Measurements from ENCODE around the gene LYL1.

DNA sequence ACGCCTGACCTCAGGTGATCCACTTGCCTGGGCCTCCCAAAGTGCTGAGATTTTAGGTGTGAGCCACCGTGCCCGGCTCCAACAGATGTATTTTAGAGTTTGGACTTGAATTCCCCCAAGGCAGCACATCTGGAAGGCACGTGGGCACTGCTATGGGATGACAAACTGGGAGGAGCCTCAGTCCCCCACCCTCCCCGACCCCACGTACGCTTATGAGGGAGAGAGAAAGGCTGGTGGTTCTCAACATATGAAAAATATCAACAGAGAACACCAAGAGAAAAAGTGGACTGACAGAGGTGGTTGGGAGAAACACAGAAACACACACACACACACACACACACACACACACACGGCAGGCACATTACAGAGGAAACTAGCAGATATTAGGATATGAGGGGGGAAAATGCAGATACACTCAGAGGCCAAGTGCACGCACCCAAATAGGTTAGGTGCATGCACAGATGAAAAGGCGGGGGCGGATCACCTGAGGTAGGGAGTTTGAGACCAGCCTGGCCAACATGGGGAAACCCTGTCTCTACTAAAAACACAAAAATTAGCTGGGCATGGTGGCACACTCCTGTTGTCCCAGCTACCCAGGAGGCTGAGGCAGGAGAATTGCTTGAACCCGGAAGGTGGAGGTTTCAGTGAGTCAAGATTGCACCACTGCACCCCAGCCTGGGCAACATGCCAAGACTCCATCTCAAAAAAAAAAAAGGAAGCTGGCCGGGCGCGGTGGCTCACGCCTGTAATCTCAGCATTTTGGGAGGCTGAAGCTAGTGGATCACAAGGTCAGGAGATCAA lies 44.3 kb upstream of the LYL1 start:
- no peak for TF ChIP-seq CTCF (IDR thresholded peaks at IDR 0.05)
- no peak for TF ChIP-seq EZH2 (IDR thresholded peaks at IDR 0.05)
- no peak for TF ChIP-seq EZH2phosphoT487 (IDR thresholded peaks at IDR 0.05)
